RPMI7951 (cell line): ENCODE data around the gene GATB. TPM values are rescaled to one million over a fixed set of nuclear protein-coding genes. Genes with fewer than 3 reads are reported as not detected.

Experiments used
- DNase-seq: peaks from one replicate; pipeline ENCODE4 v3.0.0-alpha.2; 2012; ENCODE audit warnings: low read depth
- total RNA-seq: library from RNA; depleted of rRNA; stranded (reverse); fragments of >200 nt; shearing (Covaris generic); gene quantifications from 2 replicates; pipeline ENCODE4 v1.2.3, GENCODE V29; 2014

GATB gene
- total RNA-seq, 1 experiment from 2014 or later, result 23.2 TPM

- peak; percentile 11 for DNase-seq
These were observed 107.3 kb downstream of the GATB start for GRCh38 chr4:151653548-151653918.

GRCh38 chr4:151652841-151653547, 107.8 kb downstream of the GATB start:
- peak; percentile 36 for DNase-seq

DNA sequence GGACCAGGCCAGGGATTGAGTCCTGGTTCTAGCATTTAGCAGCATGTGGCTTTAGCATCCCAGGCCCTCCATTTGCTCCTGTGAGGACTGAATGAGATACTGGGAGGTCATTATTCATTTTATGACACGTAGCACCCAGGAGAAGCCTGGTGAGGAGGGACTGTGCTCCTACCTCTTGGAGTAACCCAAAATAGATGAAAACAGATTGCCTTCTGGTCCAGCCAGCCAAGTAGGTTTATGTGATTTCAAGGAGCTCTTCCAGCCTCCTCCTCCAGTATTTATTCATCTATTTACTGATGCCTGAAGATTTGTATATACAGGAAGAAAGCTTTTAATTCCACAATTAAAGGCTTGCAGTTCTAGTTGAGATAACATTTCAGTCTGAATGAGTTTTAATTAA, 109.3 kb downstream of the GATB start:
- DNase-seq, result no peak

GRCh38 chr4:151649479-151649878, 111.3 kb downstream of the GATB start:
- peak; percentile 27 for DNase-seq

DNA sequence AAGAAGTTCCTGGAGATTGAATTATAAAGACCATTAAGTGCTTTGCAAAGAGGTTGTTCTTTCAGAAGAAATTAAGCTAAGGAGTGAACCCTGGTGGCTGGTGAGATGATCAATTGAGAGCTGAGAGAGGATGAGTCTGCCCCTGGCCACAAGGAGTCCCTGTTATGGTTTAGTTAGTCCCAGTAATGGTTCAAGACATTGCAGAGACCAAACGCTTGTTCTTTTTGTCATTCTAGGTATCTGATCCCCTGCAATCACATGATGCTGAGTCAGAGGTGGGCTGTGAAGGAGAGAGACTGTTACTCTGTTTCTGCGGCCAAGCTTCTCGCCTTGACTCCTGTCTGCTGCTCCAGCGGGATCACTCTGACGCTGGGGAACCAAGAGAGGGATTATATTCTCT, 114.5 kb downstream of the GATB start:
- peak; percentile 23 for DNase-seq

DNA sequence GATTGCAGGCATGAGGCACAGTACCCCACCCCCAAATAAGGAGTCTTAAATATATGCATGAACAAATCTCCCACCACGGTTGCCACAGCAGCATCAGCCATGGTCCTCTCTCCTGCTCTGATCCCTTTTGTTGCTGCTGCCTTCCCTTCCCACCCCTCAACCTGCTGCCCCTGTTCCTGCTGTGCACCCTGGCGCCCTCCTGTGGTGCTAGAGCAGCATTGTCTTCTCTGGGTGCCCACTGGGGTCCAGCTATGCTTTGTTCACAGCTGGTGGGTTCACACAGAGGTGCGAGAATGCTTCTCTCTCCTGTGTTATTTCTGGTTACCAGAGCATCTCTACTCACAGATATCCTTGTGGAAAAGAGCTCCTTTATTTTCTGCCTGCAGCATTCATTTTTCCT, 116.2 kb downstream of the GATB start:
- no peak for DNase-seq

GRCh38 chr4:151643564-151643963, 117.2 kb downstream of the GATB start:
- DNase-seq, result no peak

DNA sequence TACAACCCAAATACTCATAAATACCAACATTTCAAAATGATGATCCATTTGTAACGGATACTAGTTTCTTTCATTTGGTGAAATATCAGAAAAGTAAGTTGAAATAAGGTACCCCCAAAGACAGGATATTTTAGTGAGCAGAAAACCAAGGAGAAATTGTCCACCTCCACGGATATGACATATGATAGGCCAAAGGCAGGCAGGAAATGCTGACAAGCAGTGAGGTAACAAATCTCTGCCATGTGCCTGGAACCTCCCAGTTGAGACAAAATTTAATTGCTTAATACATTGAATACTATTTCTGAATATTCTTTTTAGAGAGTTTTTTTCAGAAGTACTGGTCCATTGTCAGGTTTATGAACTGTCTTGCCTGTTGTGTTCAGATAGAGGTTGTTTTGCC, 118.8 kb downstream of the GATB start:
- no peak for DNase-seq

DNA sequence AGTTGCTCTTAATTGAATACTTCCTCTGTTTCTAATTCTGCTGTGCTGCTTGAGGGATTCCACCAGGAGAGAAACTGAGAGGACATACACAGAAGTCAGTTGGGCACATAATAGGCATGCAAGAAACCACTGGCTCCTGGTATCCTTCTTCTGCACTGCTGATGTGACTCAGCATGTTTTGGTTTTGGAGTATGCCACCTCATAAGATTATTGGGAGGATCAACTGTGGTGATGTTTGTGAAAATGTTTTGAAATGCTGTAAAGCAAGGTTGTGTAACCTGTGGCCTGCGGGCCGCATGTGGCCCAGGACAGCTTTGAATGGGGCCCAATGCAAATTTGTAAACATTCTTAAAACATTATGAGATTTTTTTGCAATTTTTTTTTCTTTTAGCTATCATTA, 119.6 kb downstream of the GATB start:
- DNase-seq, result peak; percentile 71

GRCh38 chr4:151640381-151640780, 120.4 kb downstream of the GATB start:
- DNase-seq, result no peak

GRCh38 chr4:151638295-151638858, 122.4 kb downstream of the GATB start:
- no peak for DNase-seq

GRCh38 chr4:151631349-151631748, 129.5 kb downstream of the GATB start:
- no peak for DNase-seq

DNA sequence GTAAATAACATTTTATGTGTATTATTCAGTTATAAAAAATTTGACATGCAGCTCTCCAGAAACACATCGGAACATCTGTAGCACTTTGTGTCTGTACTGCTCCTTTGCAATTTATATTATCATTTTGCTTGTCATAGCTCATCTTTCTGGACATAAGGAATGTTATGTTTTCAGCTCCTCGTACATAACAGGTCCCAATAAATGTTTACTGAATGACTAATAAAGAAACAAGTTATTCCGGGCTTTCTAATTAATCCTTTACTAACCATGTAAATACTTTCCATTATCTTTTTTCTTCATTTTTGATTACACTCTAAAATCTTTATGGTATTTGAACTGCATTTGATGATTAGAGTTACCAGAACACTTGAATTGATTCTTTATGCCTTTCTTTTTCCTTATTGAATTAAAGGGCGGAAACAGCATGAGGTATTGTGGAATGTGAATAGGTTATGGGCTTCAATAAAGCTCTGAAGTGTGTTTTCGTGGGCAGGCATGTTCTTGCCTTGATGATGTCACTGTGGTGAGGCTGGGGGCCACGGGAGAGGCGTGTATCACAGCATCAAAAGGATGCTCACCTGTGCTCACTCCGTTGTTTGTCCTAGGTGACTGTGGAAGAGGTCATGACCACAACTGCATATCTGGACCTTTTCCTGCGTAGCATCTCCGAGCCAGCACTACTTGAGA, 131.6 kb downstream of the GATB start:
- no peak for DNase-seq

- DNase-seq, result no peak
These were observed 132.7 kb downstream of the GATB start for GRCh38 chr4:151628001-151628608.

DNA sequence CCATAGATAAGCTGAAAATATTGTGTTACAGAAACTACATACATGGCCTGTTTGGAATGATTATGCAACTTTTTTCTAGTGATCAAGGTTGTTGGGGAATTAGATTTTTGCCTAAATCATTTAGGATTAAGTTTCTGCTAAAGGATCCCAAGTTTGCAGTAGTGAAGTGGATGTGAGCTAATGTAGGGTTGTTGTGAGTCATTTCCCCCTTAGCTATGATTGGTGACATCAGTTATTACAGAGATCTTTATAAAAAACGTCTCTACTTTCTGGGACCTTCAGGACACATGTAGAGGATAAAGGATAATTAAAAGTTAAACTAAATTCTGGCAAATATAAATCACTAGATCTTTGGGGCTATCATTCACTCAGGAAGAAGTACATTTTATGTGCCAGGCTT, 133.3 kb downstream of the GATB start:
- peak; percentile 29 for DNase-seq

DNA sequence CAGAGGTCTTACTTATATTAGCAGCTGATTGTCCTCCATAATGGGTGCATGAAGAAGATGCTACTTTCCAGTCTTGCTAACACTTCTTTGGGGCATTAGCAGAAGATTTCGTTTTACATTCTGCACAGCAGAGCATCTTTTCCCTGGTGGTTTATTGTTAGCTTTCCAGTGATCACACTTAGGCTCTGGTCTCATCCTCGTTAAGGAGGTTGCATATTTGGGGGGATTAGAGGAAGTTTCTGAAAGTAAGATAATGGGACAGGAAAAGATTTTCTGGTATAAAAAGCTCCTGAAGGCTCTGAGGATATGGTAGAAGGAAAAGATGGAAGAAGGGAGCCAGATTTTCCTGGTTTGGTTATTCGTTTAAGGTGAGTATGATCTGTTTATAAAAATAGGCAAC, 134.1 kb downstream of the GATB start:
- no peak for DNase-seq

DNA sequence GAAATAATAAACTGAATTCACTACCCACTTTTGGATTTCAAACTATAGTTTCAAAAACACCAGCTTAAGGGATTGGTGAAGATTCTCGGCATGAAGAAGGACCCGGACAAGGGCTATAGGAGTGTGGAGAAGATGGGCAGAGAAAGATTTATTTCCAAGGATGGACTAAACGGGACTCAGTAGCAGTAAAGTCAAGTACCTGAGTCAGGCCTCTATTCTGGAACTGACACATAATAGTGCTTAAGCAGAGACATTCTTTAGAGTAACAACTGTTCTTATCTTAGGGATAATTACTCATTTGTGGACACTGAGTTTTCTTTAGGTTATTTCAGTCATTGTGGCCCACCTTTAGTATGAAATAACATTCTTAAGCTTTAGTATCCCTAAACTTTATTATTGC, 134.6 kb downstream of the GATB start:
- no peak for DNase-seq

GRCh38 chr4:151624626-151625565, 135.9 kb downstream of the GATB start:
- peak; percentile 11 for DNase-seq
